Aorta (tissue), 5 donors: ENCODE measurements around the gene GLDN. TPM values are rescaled to one million over a fixed set of nuclear protein-coding genes. Genes with fewer than 3 reads are reported as not detected.
A peak's percentile ranks its signal among the peaks of the same experiment; 100 is the strongest.

Experiments
- ATAC-seq: fragments of 200-7000 bp; cut with Tn5 transposase; one replicate; pipeline ENCODE4 v1.9.1; 2022; ENCODE audit warnings: moderate library complexity; ENCODE audit not compliant: low FRiP score
- DNase-seq, 2 donors: peaks; one replicate each; pipeline ENCODE4 v3.0.0-alpha.2; 2020
- H3K27ac ChIP-seq, 2 donors: one replicate each; pipeline ENCODE4 v1.5.1; 2013; ENCODE audit warnings: low read length in 2 of 2, mild to moderate bottlenecking in 2 of 2, moderate library complexity in 2 of 2, control low read depth in 1 of 2, inconsistent platforms in 1 of 2, low read depth in 1 of 2
- H3K27me3 ChIP-seq, 2 donors: one replicate each; pipeline ENCODE4 v1.6.1; 2013; ENCODE audit warnings: control low read depth in 1 of 2, low read length in 1 of 2, mild to moderate bottlenecking in 1 of 2, moderate library complexity in 1 of 2; ENCODE audit not compliant: insufficient read depth in 2 of 2, control insufficient read depth in 1 of 2
- H3K36me3 ChIP-seq, 2 donors: one replicate each; pipeline ENCODE4 v1.6.1; 2013; ENCODE audit warnings: control low read depth in 1 of 2, low read length in 1 of 2, mild to moderate bottlenecking in 1 of 2; ENCODE audit not compliant: insufficient read depth in 2 of 2, control insufficient read depth in 1 of 2
- H3K4me1 ChIP-seq, 2 donors: one replicate each; pipeline ENCODE4 v1.6.1; 2013; ENCODE audit warnings: low read length in 2 of 2, control low read depth in 1 of 2, mild to moderate bottlenecking in 1 of 2, moderate library complexity in 1 of 2; ENCODE audit not compliant: insufficient read depth in 2 of 2, control insufficient read depth in 1 of 2
- H3K4me3 ChIP-seq, 2 donors: one replicate each; pipeline ENCODE4 v1.5.1; 2013; ENCODE audit warnings: low read length in 2 of 2, control low read depth in 1 of 2, mild to moderate bottlenecking in 1 of 2
- H3K9me3 ChIP-seq: one replicate; pipeline ENCODE4 v1.6.1; 2013; ENCODE audit warnings: mild to moderate bottlenecking, low read length; ENCODE audit not compliant: control insufficient read depth
- WGBS, 2 donors: extraction: QIAGEN DNeasy Blood & Tissue Kit; methylation state at CpG; one replicate each; pipeline ENCODE4 v1.1.7; 2013; 5-methylcytosine and 5-hydroxymethylcytosine counted together
- intact Hi-C, 2 donors: fragments of 100-400 bp; cut with DNase I; formaldehyde crosslinking; loops; one replicate each; pipeline versions ENCODE4 v1.14.2 to v1.15.0; 2022
- polyA plus RNA-seq, 2 donors: library from polyadenylated mRNA; stranded (reverse); fragments of 200-250 nt; gene quantifications; one replicate each; pipeline ENCODE4 v1.2.3, GENCODE V29; 2013
- total RNA-seq, 2 donors: library from RNA; stranded (reverse); fragmentation: NEBNext Ultra II Directional; extraction: Animal tissue kit (Norgen Biotek cat#: 25700); gene quantifications; one replicate each; pipeline ENCODE4 v1.2.1, GENCODE V29; 2021
- donor health status: healthy with polysubstance abuse.
- donor health status: Bipolar disorder and iron deficiency.
- donor health status: DM: no; HTN: no; CAD: no.
- donor health status: DM: no; HTN: no; CAD: no.
- donor health status: DM: yes; HTN: yes; CAD: no.

GLDN gene
- total and polyA plus RNA-seq, 4 donors: 3.0 to 49.2 (median 15.9) TPM

- intact Hi-C loops: no loop called here
- Histone ChIP-seq H3K27me3 (no peaks in the 10 kb centered on the region), H3K27ac (no peak overlapping the region), H3K4me3 (no peak overlapping the region), H3K9me3 (no peaks in the 10 kb centered on the region), H3K36me3 (no peaks in the 10 kb centered on the region), H3K4me1 (no peaks in the 10 kb centered on the region)
- no peak for DNase-seq
- WGBS, 2 donors: 72 to 85% methylated on average over 2 of the region's 2 CpGs
- ATAC-seq: no peak
Measured at GRCh38 chr15:51319539-51319938, 21.9 kb upstream of the GLDN start.

- H3K4me1 ChIP-seq: no peaks in the 10 kb centered on the region
- H3K4me3 ChIP-seq: no peak overlapping the region
- intact Hi-C loops: no loop called here
- H3K9me3 ChIP-seq: no peaks in the 10 kb centered on the region
- 89 to 96% methylated on average over 2 of the region's 2 CpGs for WGBS, 2 donors
- no peaks in the 10 kb centered on the region for H3K36me3 ChIP-seq
- H3K27ac ChIP-seq: no peak overlapping the region
- ATAC-seq: no peak
- DNase-seq: no peak
- no peaks in the 10 kb centered on the region for H3K27me3 ChIP-seq
Measured at GRCh38 chr15:51320843-51321242, 20.6 kb upstream of the GLDN start.

GRCh38 chr15:51321316-51321715, 20.1 kb upstream of the GLDN start:
- no peaks in the 10 kb centered on the region for H3K27me3 ChIP-seq
- no peak for ATAC-seq

GRCh38 chr15:51322621-51323296, 18.7 kb upstream of the GLDN start:
- Histone ChIP-seq H3K27me3 (no peaks in the 10 kb centered on the region), H3K4me3 (no peak overlapping the region), H3K27ac (no peak overlapping the region), H3K9me3 (no peaks in the 10 kb centered on the region), H3K4me1 (no peaks in the 10 kb centered on the region), H3K36me3 (no peaks in the 10 kb centered on the region)
- WGBS, 2 donors: 90 to 100% methylated on average over 1 of the region's 1 CpG
- intact Hi-C loops: no loop called here
- peak; percentile 50 for ATAC-seq
- DNase-seq: peak; percentile 76 to 83

More at GRCh38 chr15:51321316-51321715, 20.1 kb upstream of the GLDN start:
- Histone ChIP-seq H3K4me3 (no peak overlapping the region), H3K4me1 (no peaks in the 10 kb centered on the region), H3K9me3 (no peaks in the 10 kb centered on the region), H3K27ac (no peak overlapping the region), H3K36me3 (no peaks in the 10 kb centered on the region)
- WGBS, 2 donors: 80 to 97% methylated on average over 4 of the region's 4 CpGs
- intact Hi-C loops: no loop called here
- DNase-seq: no peak

- no peak overlapping the region for H3K4me3 ChIP-seq
- no peaks in the 10 kb centered on the region for H3K27me3 ChIP-seq
- ATAC-seq (no peak), DNase-seq (no peak)
- no peaks in the 10 kb centered on the region for H3K9me3 ChIP-seq
- H3K4me1 ChIP-seq: no peaks in the 10 kb centered on the region
- no peaks in the 10 kb centered on the region for H3K36me3 ChIP-seq
- H3K27ac ChIP-seq: no peak overlapping the region
- intact Hi-C loops: no loop called here
- 85 to 91% methylated on average over 7 of the region's 7 CpGs for WGBS, 2 donors
Measured at GRCh38 chr15:51323749-51324148, 17.7 kb upstream of the GLDN start.

GRCh38 chr15:51325167-51325566, 16.3 kb upstream of the GLDN start:
- H3K27me3 ChIP-seq: no peaks in the 10 kb centered on the region
- no peak overlapping the region for H3K27ac ChIP-seq
- no peaks in the 10 kb centered on the region for H3K9me3 ChIP-seq
- H3K4me1 ChIP-seq: no peaks in the 10 kb centered on the region
- no peaks in the 10 kb centered on the region for H3K36me3 ChIP-seq
- intact Hi-C loops: no loop called here
- H3K4me3 ChIP-seq: no peak overlapping the region
- WGBS, 2 donors: 95 to 98% methylated on average over 3 of the region's 3 CpGs
- ATAC-seq (no peak), DNase-seq (no peak)

GRCh38 chr15:51327081-51327480, 14.4 kb upstream of the GLDN start:
- Histone ChIP-seq H3K36me3 (no peaks in the 10 kb centered on the region), H3K4me1 (no peaks in the 10 kb centered on the region), H3K27me3 (no peaks in the 10 kb centered on the region), H3K9me3 (no peaks in the 10 kb centered on the region), H3K27ac (no peak overlapping the region), H3K4me3 (no peak overlapping the region)
- intact Hi-C loops: no loop called here
- DNase-seq (no peak), ATAC-seq (no peak)
- WGBS, 2 donors: 97 to 98% methylated on average over 2 of the region's 2 CpGs

GRCh38 chr15:51328926-51329325, 12.5 kb upstream of the GLDN start:
- WGBS, 2 donors: 89 to 96% methylated on average over 4 of the region's 4 CpGs
- Histone ChIP-seq H3K9me3 (no peaks in the 10 kb centered on the region), H3K4me3 (no peak overlapping the region), H3K27ac (no peak overlapping the region), H3K4me1 (peaks cover 2 to 8% of the 10 kb centered on the region in 2 donors), H3K36me3 (no peaks in the 10 kb centered on the region), H3K27me3 (no peaks in the 10 kb centered on the region)
- DNase-seq: no peak
- no peak for ATAC-seq
- intact Hi-C loops: no loop called here

GRCh38 chr15:51331141-51331540, 10.3 kb upstream of the GLDN start:
- WGBS, 2 donors: 86 to 87% methylated on average over 5 of the region's 5 CpGs
- no peaks in the 10 kb centered on the region for H3K36me3 ChIP-seq
- no peak overlapping the region for H3K27ac ChIP-seq
- peaks cover 8 to 9% of the 10 kb centered on the region in 2 donors for H3K4me1 ChIP-seq
- no peaks in the 10 kb centered on the region for H3K9me3 ChIP-seq
- intact Hi-C loops: no loop called here
- no peak overlapping the region for H3K4me3 ChIP-seq
- DNase-seq (no peak), ATAC-seq (no peak)
- no peaks in the 10 kb centered on the region for H3K27me3 ChIP-seq
